Glomerular endothelial cell (primary cell): Measurements from ENCODE around the gene MYH6. TPM values are rescaled to one million over a fixed set of nuclear protein-coding genes. Genes with fewer than 3 reads are reported as not detected.

ENCODE experiments used
- DNase-seq: peaks from one replicate; pipeline ENCODE4 v3.0.0-alpha.2; 2011; ENCODE audit warnings: low read depth, low spot score; ENCODE audit errors: extremely low read depth
- total RNA-seq: library from RNA; depleted of rRNA; stranded (reverse); fragments of >200 nt; gene quantifications from 2 replicates; pipeline ENCODE4 v1.2.3, GENCODE V29; 2015

Gene MYH6
- total RNA-seq, 1 donor from 2014 or later: not detected

- DNase-seq: no peak
These were observed 68.4 kb downstream of the MYH6 start for GRCh38 chr14:23339506-23340268.

DNA sequence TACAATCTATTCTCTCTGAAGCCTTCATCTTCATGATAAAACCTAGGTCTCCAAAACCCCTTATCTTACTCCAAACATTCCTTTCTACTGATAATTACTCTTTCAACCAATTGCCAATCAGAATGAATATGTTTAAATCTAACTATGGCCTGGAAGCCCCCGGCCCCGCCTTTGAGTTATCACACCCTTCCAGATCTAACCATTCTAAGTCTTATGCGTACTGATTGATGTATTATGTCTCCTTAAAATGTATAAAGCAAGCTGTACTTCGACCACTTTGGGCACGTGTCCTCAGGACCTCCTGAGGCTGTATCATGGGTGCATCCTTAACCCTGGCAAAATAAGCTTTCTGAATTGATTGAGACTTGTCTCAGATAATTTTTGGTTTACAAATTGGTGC is 72.5 kb downstream of the MYH6 start:
- no peak for DNase-seq

Other genes with a start within 250 kb of the MYH6 start
- gene SLC7A8, start 224.6 kb downstream of the MYH6 start, total RNA-seq: 0.29 TPM in 1 of 2 replicates, not detected in the other
- not detected in 2 replicates for gene RNF212B, start 170.3 kb downstream of the MYH6 start, total RNA-seq
- gene HOMEZ, start 122.1 kb downstream of the MYH6 start, total RNA-seq: 13.8 and 14.6 TPM in 2 replicates
- gene PPP1R3E, start 105.4 kb downstream of the MYH6 start, total RNA-seq: 1.3 and 4.7 TPM in 2 replicates
- gene BCL2L2, start 101.4 kb downstream of the MYH6 start, total RNA-seq: 12.6 and 23.5 TPM in 2 replicates
- gene PABPN1, start 86.8 kb downstream of the MYH6 start, total RNA-seq: 60.7 and 79.2 TPM in 2 replicates
- 1.2 and 7.3 TPM in 2 replicates for gene SLC22A17, start 55.4 kb downstream of the MYH6 start, total RNA-seq
- 0.24 and 0.82 TPM in 2 replicates for gene EFS, start 43.1 kb downstream of the MYH6 start, total RNA-seq
- not detected in 2 replicates for gene IL25, start 35.5 kb downstream of the MYH6 start, total RNA-seq
- not detected in 2 replicates for gene CMTM5, start 31.2 kb downstream of the MYH6 start, total RNA-seq
- not detected in 2 replicates for gene MYH7, start 27.4 kb upstream of the MYH6 start, total RNA-seq
- 24.6 and 26.5 TPM in 2 replicates for gene NGDN, start 61.4 kb upstream of the MYH6 start, total RNA-seq
- gene ZFHX2, start 143.5 kb upstream of the MYH6 start, total RNA-seq: 0.93 and 1.8 TPM in 2 replicates
- 3.3 and 9.2 TPM in 2 replicates for gene THTPA, start 148.0 kb upstream of the MYH6 start, total RNA-seq
- gene AP1G2, start 159.5 kb upstream of the MYH6 start, total RNA-seq: 36.8 and 38.9 TPM in 2 replicates
- gene JPH4, start 170.5 kb upstream of the MYH6 start, total RNA-seq: 0.53 TPM in 1 of 2 replicates, not detected in the other
- gene DHRS2, start 228.1 kb upstream of the MYH6 start, total RNA-seq: not detected in 2 replicates